Prostate gland (tissue), 2 donors: ENCODE data around the gene UBAC2. TPM values are rescaled to one million over a fixed set of nuclear protein-coding genes. Genes with fewer than 3 reads are reported as not detected.

Experiments used
- DNase-seq: peaks from one replicate; pipeline ENCODE4 v3.0.0-alpha.2; 2019; ENCODE audit warnings: low spot score
- H3K27ac ChIP-seq, 2 donors: fragments of 200-600 bp; sonication (generic); 2 replicates each; pipeline ENCODE4 v1.5.1; 2017 to 2019
- H3K27me3 ChIP-seq: fragments of 200-600 bp; sonication (generic); replicated peaks from 2 replicates; pipeline ENCODE4 v1.5.1; 2019; ENCODE audit not compliant: insufficient read depth
- H3K36me3 ChIP-seq, 2 donors: fragments of 200-600 bp; sonication (generic); 1 replicate in 1 of 2; 2 replicates in 1 of 2; pipeline versions ENCODE4 v1.5.1 to v1.8.1; 2017 to 2019
- H3K4me1 ChIP-seq: fragments of 200-600 bp; sonication (generic); replicated peaks from 2 replicates; pipeline ENCODE4 v1.5.1; 2019
- H3K4me3 ChIP-seq, 2 donors: fragments of 200-600 bp; sonication (generic); 2 replicates each; pipeline ENCODE4 v1.5.1; 2017 to 2019
- H3K9me3 ChIP-seq: fragments of 200-600 bp; sonication (generic); 2 replicates; pipeline ENCODE4 v1.5.1; 2017
- CTCF ChIP-seq, 4 experiments: fragments of 200-600 bp in 2 of 4; fragments of 450-650 bp in 2 of 4; sonication (generic) in 2 of 4; IDR thresholded peaks; 1 replicate in 3 of 4; 2 replicates in 1 of 4; pipeline ENCODE4 v1.5.1; 2016 to 2019; ENCODE audit warnings: antibody characterized with exemption in 4 of 4, mild to moderate bottlenecking in 2 of 4, moderate library complexity in 2 of 4
- POLR2A ChIP-seq: fragments of 450-650 bp; IDR thresholded peaks from one replicate; pipeline ENCODE4 v1.6.1; 2016; ENCODE audit warnings: antibody characterized with exemption, mild to moderate bottlenecking
- POLR2AphosphoS5 ChIP-seq: sonication (generic); formaldehyde crosslinking; IDR thresholded peaks from one replicate; pipeline ENCODE4 v1.6.1; 2017; ENCODE audit warnings: antibody characterized with exemption
- WGBS: methylation state at CpG from one replicate; pipeline ENCODE4 v1.1.5; 2018; 5-methylcytosine and 5-hydroxymethylcytosine counted together
- intact Hi-C: fragments of 100-400 bp; cut with DNase I; formaldehyde crosslinking; loops from one replicate; pipeline ENCODE4 v1.14.2; 2022
- microRNA counts, 2 donors: library from miRNA; unstranded; fragments of <30 nt; microRNA quantifications; one replicate each; lab custom pipeline; 2016 to 2017
- microRNA-seq: library from miRNA; unstranded; fragments of <30 nt; microRNA quantifications from one replicate; pipeline ENCODE4, GENCODE V29; 2016
- small RNA-seq, 2 donors: library from RNA; depleted of rRNA; stranded (forward); fragments of <200 nt; gene quantifications; one replicate each; pipeline ENCODE3, GENCODE V24; 2016
- total RNA-seq, 2 donors: library from RNA; depleted of rRNA; stranded (reverse); fragments of >200 nt; gene quantifications; one replicate each; pipeline ENCODE4 v1.1.0, GENCODE V29; 2016

The UBAC2 gene
- total RNA-seq, 2 donors from 2014 or later, result 60.7 to 86.9 TPM

DNA sequence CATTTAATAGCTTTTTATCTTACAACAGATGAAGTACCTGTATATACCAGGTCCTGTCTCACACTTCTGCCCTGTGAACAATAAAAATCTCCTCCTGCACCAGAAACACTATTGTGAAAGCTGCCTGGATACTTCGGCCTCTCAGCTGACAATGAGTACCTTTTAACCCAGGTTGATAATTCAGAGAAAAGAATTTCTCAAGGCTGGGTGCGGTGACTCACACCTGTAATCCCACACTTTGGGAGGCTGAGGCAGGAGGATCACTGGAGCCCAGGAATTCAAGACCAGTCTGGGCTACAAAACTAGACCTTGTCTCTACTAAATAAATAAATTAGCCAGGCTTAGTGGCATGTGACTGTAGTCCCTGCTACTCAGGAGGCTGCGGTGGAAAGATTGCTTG lies 235.3 kb downstream of the UBAC2 start:
- no peak overlapping the region for H3K27ac ChIP-seq

More for the DNA sequence above, 235.3 kb downstream of the UBAC2 start:
- 63% methylated on average over 3 of the region's 3 CpGs for WGBS
- no peak for DNase-seq
- Histone ChIP-seq H3K36me3 (no peaks in the 10 kb centered on the region), H3K9me3 (no peaks in the 10 kb centered on the region), H3K27me3 (peaks cover 2% of the 10 kb centered on the region), H3K4me1 (no peaks in the 10 kb centered on the region), H3K4me3 (no peak overlapping the region)
- intact Hi-C loops, result loop anchor here (2.0 kb wide), 2 partner anchors 167 to 259 kb away; no protein-coding TSS in a partner anchor
- no peak for TF ChIP-seq CTCF (IDR thresholded peaks at IDR 0.05)
- TF ChIP-seq POLR2A, result no peak
- TF ChIP-seq POLR2AphosphoS5, result no peak

MicroRNAs encoded within 50 kb of the gene (microRNA counts, 767-probe panel; counts per million panel counts)
- 0 to 431 counts per million in 2 donors for microRNA hsa-miR-623 (lab: Ali Mortazavi, UCI)

Small RNAs within 50 kb of the gene (microRNA-seq; reads per million reads assigned to microRNA genes)
- gene MIR623, result not detected

Small RNAs within 50 kb of the gene (small RNA-seq; reads per million reads assigned to genes)
- gene MIR623 (0 reads per million in 2 donors), gene RN7SKP9 (0 to 0.19 reads per million in 2 donors)

Other genes with a start within 250 kb of the UBAC2 start
- 100 to 1,000 TPM; 107 to 117 TPM for gene DOCK9, start 222.8 kb upstream of the UBAC2 start, total RNA-seq
- 1 to 10 TPM in 1 of 2 donors, not detected in 1; 1.4 TPM for gene GPR18, start 57.5 kb downstream of the UBAC2 start, total RNA-seq
- 1 to 10 TPM; 2.6 to 3.8 TPM for gene GPR183, start 106.5 kb downstream of the UBAC2 start, total RNA-seq